ENCODE results near the gene MAGEA10. TPM values are rescaled to one million over a fixed set of nuclear protein-coding genes. Genes with fewer than 3 reads are reported as not detected.
"Not testable (repeated sequence)": the region's sequence is repeated elsewhere in the genome, so short reads cannot be mapped to it uniquely, and the experiment has no call there.

MAGEA10 gene
- polyA plus RNA-seq, 1 donor = 0.06 TPM

GRCh38 chrX:152151256-152151655, 12.9 kb upstream of the MAGEA10 start:
- no peak overlapping the region for H3K4me3 ChIP-seq (ENCODE audit: low read length)
- no peaks in the 10 kb centered on the region for H3K9me3 ChIP-seq (ENCODE audit: control insufficient read depth, low read depth, low read length)
- DNase-seq = no peak
- H3K27ac ChIP-seq (ENCODE audit: low read length) = no peak overlapping the region
- H3K27me3 ChIP-seq (ENCODE audit: control insufficient read depth, insufficient read depth, low read length) = no peaks in the 10 kb centered on the region
- WGBS (ENCODE audit: insufficient coverage, low lambda C conversion rate) = no CpG with 5 or more reads among the region's 3 CpGs
- H3K4me1 ChIP-seq (ENCODE audit: control insufficient read depth, insufficient read depth, low read length) = no peaks in the 10 kb centered on the region
- no peaks in the 10 kb centered on the region for H3K36me3 ChIP-seq (ENCODE audit: control insufficient read depth, insufficient read depth, low read length)

GRCh38 chrX:152149648-152150047, 11.3 kb upstream of the MAGEA10 start:
- H3K4me1 ChIP-seq (ENCODE audit: control insufficient read depth, insufficient read depth, low read length) = no peaks in the 10 kb centered on the region
- no CpG with 5 or more reads among the region's 2 CpGs for WGBS (ENCODE audit: insufficient coverage, low lambda C conversion rate)
- H3K9me3 ChIP-seq (ENCODE audit: control insufficient read depth, low read depth, low read length) = no peaks in the 10 kb centered on the region
- no peak overlapping the region for H3K27ac ChIP-seq (ENCODE audit: low read length)
- H3K27me3 ChIP-seq (ENCODE audit: control insufficient read depth, insufficient read depth, low read length) = no peaks in the 10 kb centered on the region
- no peak overlapping the region for H3K4me3 ChIP-seq (ENCODE audit: low read length)
- H3K36me3 ChIP-seq (ENCODE audit: control insufficient read depth, insufficient read depth, low read length) = no peaks in the 10 kb centered on the region
- no peak for DNase-seq

GRCh38 chrX:152139589-152139988, 1.2 kb upstream of the MAGEA10 start:
- no peaks in the 10 kb centered on the region for H3K4me1 ChIP-seq (ENCODE audit: control insufficient read depth, insufficient read depth, low read length)
- no peaks in the 10 kb centered on the region for H3K27me3 ChIP-seq (ENCODE audit: control insufficient read depth, insufficient read depth, low read length)
- no peak overlapping the region for H3K4me3 ChIP-seq (ENCODE audit: low read length)
- H3K9me3 ChIP-seq (ENCODE audit: control insufficient read depth, low read depth, low read length) = no peaks in the 10 kb centered on the region
- no peak overlapping the region for H3K27ac ChIP-seq (ENCODE audit: low read length)
- no peaks in the 10 kb centered on the region for H3K36me3 ChIP-seq (ENCODE audit: control insufficient read depth, insufficient read depth, low read length)
- WGBS (ENCODE audit: insufficient coverage, low lambda C conversion rate) = 80% methylated on average over 1 of the region's 9 CpGs
- DNase-seq = no peak

GRCh38 chrX:152137771-152138387, 498 bp downstream of the MAGEA10 start:
- Histone ChIP-seq H3K27ac (ENCODE audit: low read length) (no peak overlapping the region), H3K4me3 (ENCODE audit: low read length) (no peak overlapping the region), H3K4me1 (ENCODE audit: control insufficient read depth, insufficient read depth, low read length) (no peaks in the 10 kb centered on the region), H3K9me3 (ENCODE audit: control insufficient read depth, low read depth, low read length) (no peaks in the 10 kb centered on the region), H3K36me3 (ENCODE audit: control insufficient read depth, insufficient read depth, low read length) (no peaks in the 10 kb centered on the region), H3K27me3 (ENCODE audit: control insufficient read depth, insufficient read depth, low read length) (no peaks in the 10 kb centered on the region)
- DNase-seq = no peak
- no CpG with 5 or more reads among the region's 26 CpGs for WGBS (ENCODE audit: insufficient coverage, low lambda C conversion rate)

- no CpG with 5 or more reads among the region's 4 CpGs for WGBS (ENCODE audit: insufficient coverage, low lambda C conversion rate)
- H3K27me3 ChIP-seq (ENCODE audit: control insufficient read depth, insufficient read depth, low read length) = no peaks in the 10 kb centered on the region
- no peak for DNase-seq
- H3K36me3 ChIP-seq (ENCODE audit: control insufficient read depth, insufficient read depth, low read length) = no peaks in the 10 kb centered on the region
- H3K9me3 ChIP-seq (ENCODE audit: control insufficient read depth, low read depth, low read length) = no peaks in the 10 kb centered on the region
- no peaks in the 10 kb centered on the region for H3K4me1 ChIP-seq (ENCODE audit: control insufficient read depth, insufficient read depth, low read length)
- no peak overlapping the region for H3K4me3 ChIP-seq (ENCODE audit: low read length)
- H3K27ac ChIP-seq (ENCODE audit: low read length) = no peak overlapping the region
These were observed 2.1 kb downstream of the MAGEA10 start for GRCh38 chrX:152136312-152136711.

- H3K9me3 ChIP-seq (ENCODE audit: control insufficient read depth, low read depth, low read length) = no peaks in the 10 kb centered on the region
- no peaks in the 10 kb centered on the region for H3K4me1 ChIP-seq (ENCODE audit: control insufficient read depth, insufficient read depth, low read length)
- no peak for DNase-seq
- H3K4me3 ChIP-seq (ENCODE audit: low read length) = no peak overlapping the region
- H3K36me3 ChIP-seq (ENCODE audit: control insufficient read depth, insufficient read depth, low read length) = no peaks in the 10 kb centered on the region
- no peak overlapping the region for H3K27ac ChIP-seq (ENCODE audit: low read length)
- WGBS (ENCODE audit: insufficient coverage, low lambda C conversion rate) = no CpG with 5 or more reads among the region's 1 CpG
- H3K27me3 ChIP-seq (ENCODE audit: control insufficient read depth, insufficient read depth, low read length) = no peaks in the 10 kb centered on the region
These were observed 6.9 kb downstream of the MAGEA10 start for GRCh38 chrX:152131525-152131924.

GRCh38 chrX:152129069-152129844, 9.1 kb downstream of the MAGEA10 start:
- no CpG with 5 or more reads among the region's 4 CpGs for WGBS (ENCODE audit: insufficient coverage, low lambda C conversion rate)
- not testable (repeated sequence) for H3K4me3 ChIP-seq (ENCODE audit: low read length); H3K36me3 ChIP-seq (ENCODE audit: control insufficient read depth, insufficient read depth, low read length); H3K9me3 ChIP-seq (ENCODE audit: control insufficient read depth, low read depth, low read length); H3K27me3 ChIP-seq (ENCODE audit: control insufficient read depth, insufficient read depth, low read length); DNase-seq; H3K27ac ChIP-seq (ENCODE audit: low read length); H3K4me1 ChIP-seq (ENCODE audit: control insufficient read depth, insufficient read depth, low read length)

- no CpG with 5 or more reads among the region's 3 CpGs for WGBS (ENCODE audit: insufficient coverage, low lambda C conversion rate)
- H3K4me3 ChIP-seq (ENCODE audit: low read length) = no peak overlapping the region
- no peak for DNase-seq
- no peaks in the 10 kb centered on the region for H3K36me3 ChIP-seq (ENCODE audit: control insufficient read depth, insufficient read depth, low read length)
- no peaks in the 10 kb centered on the region for H3K27me3 ChIP-seq (ENCODE audit: control insufficient read depth, insufficient read depth, low read length)
- H3K9me3 ChIP-seq (ENCODE audit: control insufficient read depth, low read depth, low read length) = no peaks in the 10 kb centered on the region
- no peaks in the 10 kb centered on the region for H3K4me1 ChIP-seq (ENCODE audit: control insufficient read depth, insufficient read depth, low read length)
- H3K27ac ChIP-seq (ENCODE audit: low read length) = no peak overlapping the region
These were observed 21.1 kb downstream of the MAGEA10 start for GRCh38 chrX:152117305-152117704.

- no peaks in the 10 kb centered on the region for H3K27me3 ChIP-seq (ENCODE audit: control insufficient read depth, insufficient read depth, low read length)
- no peak overlapping the region for H3K4me3 ChIP-seq (ENCODE audit: low read length)
- no peaks in the 10 kb centered on the region for H3K36me3 ChIP-seq (ENCODE audit: control insufficient read depth, insufficient read depth, low read length)
- H3K9me3 ChIP-seq (ENCODE audit: control insufficient read depth, low read depth, low read length) = no peaks in the 10 kb centered on the region
- no peaks in the 10 kb centered on the region for H3K4me1 ChIP-seq (ENCODE audit: control insufficient read depth, insufficient read depth, low read length)
- no CpG with 5 or more reads among the region's 5 CpGs for WGBS (ENCODE audit: insufficient coverage, low lambda C conversion rate)
- DNase-seq = no peak
- H3K27ac ChIP-seq (ENCODE audit: low read length) = no peak overlapping the region
These were observed 29.9 kb downstream of the MAGEA10 start for GRCh38 chrX:152108527-152108926.

- Histone ChIP-seq H3K27ac (ENCODE audit: low read length) (no peak overlapping the region), H3K36me3 (ENCODE audit: control insufficient read depth, insufficient read depth, low read length) (no peaks in the 10 kb centered on the region), H3K4me3 (ENCODE audit: low read length) (no peak overlapping the region), H3K4me1 (ENCODE audit: control insufficient read depth, insufficient read depth, low read length) (no peaks in the 10 kb centered on the region), H3K27me3 (ENCODE audit: control insufficient read depth, insufficient read depth, low read length) (no peaks in the 10 kb centered on the region), H3K9me3 (ENCODE audit: control insufficient read depth, low read depth, low read length) (no peaks in the 10 kb centered on the region)
- DNase-seq = no peak
- no CpG with 5 or more reads among the region's 6 CpGs for WGBS (ENCODE audit: insufficient coverage, low lambda C conversion rate)
These were observed 34.5 kb downstream of the MAGEA10 start for GRCh38 chrX:152103866-152104265.

- no peak for DNase-seq
- Histone ChIP-seq H3K9me3 (ENCODE audit: control insufficient read depth, low read depth, low read length) (no peaks in the 10 kb centered on the region), H3K4me3 (ENCODE audit: low read length) (no peak overlapping the region), H3K36me3 (ENCODE audit: control insufficient read depth, insufficient read depth, low read length) (no peaks in the 10 kb centered on the region), H3K27me3 (ENCODE audit: control insufficient read depth, insufficient read depth, low read length) (no peaks in the 10 kb centered on the region), H3K27ac (ENCODE audit: low read length) (no peak overlapping the region), H3K4me1 (ENCODE audit: control insufficient read depth, insufficient read depth, low read length) (no peaks in the 10 kb centered on the region)
- WGBS (ENCODE audit: insufficient coverage, low lambda C conversion rate) = no CpG with 5 or more reads among the region's 6 CpGs
These were observed 52.2 kb downstream of the MAGEA10 start for GRCh38 chrX:152086141-152086540.
